Dermis microvascular lymphatic vessel endothelial cell (primary cell): Measurements from ENCODE around the gene APOBEC3B. TPM values are rescaled to one million over a fixed set of nuclear protein-coding genes. Genes with fewer than 3 reads are reported as not detected.
"Not testable (repeated sequence)": the region's sequence is repeated elsewhere in the genome, so short reads cannot be mapped to it uniquely, and the experiment has no call there.

Experiments
- DNase-seq, 2 donors: peaks; one replicate each; pipeline versions ENCODE4 v3.0.0 to v3.0.0-alpha.2; 2010; ENCODE audit warnings: low read depth in 2 of 2
- total RNA-seq: library from RNA; depleted of rRNA; stranded (reverse); fragments of >200 nt; gene quantifications from 2 replicates; pipeline ENCODE4 v1.2.1, GENCODE V29; 2014

Gene APOBEC3B
- total RNA-seq, 1 donor from 2014 or later = 1.3 TPM

- no peak for DNase-seq
Observed at GRCh38 chr22:39030705-39031104, 48.6 kb downstream of the APOBEC3B start.

- DNase-seq = not testable (repeated sequence)
Observed at GRCh38 chr22:39031434-39032295, 49.5 kb downstream of the APOBEC3B start.

- DNase-seq = not testable (repeated sequence)
Observed at GRCh38 chr22:39037071-39037470, 54.9 kb downstream of the APOBEC3B start.

- no peak for DNase-seq
Observed at GRCh38 chr22:39039306-39040126, 57.4 kb downstream of the APOBEC3B start.

GRCh38 chr22:39040155-39040537 is 58.0 kb downstream of the APOBEC3B start:
- not testable (repeated sequence) for DNase-seq

GRCh38 chr22:39040538-39041296 is 58.6 kb downstream of the APOBEC3B start, which contains the start of gene APOBEC3F:
TSS of gene APOBEC3F (plus strand) at chr22:39040864. CDS start at chr22:39040961, 97 bp downstream.
- DNase-seq = peak in 1 of 2 donors; percentile 28

GRCh38 chr22:39041908-39042307 is 59.8 kb downstream of the APOBEC3B start:
- DNase-seq = no peak

Other genes with a start within 250 kb of the APOBEC3B start
- gene SUN2, start 226.3 kb upstream of the APOBEC3B start, total RNA-seq = 108 and 123 TPM in 2 replicates
- gene DNAL4, start 188.2 kb upstream of the APOBEC3B start, total RNA-seq = 11.8 and 16.2 TPM in 2 replicates
- 0.13 TPM in 2 replicates for gene NPTXR, start 138.3 kb upstream of the APOBEC3B start, total RNA-seq
- 13.4 and 15.7 TPM in 2 replicates for gene CBX6, start 110.1 kb upstream of the APOBEC3B start, total RNA-seq
- gene APOBEC3A, start 24.7 kb upstream of the APOBEC3B start, total RNA-seq = not detected in 2 replicates
- gene APOBEC3C, start 31.9 kb downstream of the APOBEC3B start, total RNA-seq = 0.64 and 0.76 TPM in 2 replicates
- gene APOBEC3D, start 38.8 kb downstream of the APOBEC3B start, total RNA-seq = 0.39 and 0.51 TPM in 2 replicates
- 3.4 and 4.4 TPM in 2 replicates for gene APOBEC3F, start 58.5 kb downstream of the APOBEC3B start, total RNA-seq
- 3.1 and 6.1 TPM in 2 replicates for gene APOBEC3G, start 94.9 kb downstream of the APOBEC3B start, total RNA-seq
- gene APOBEC3H, start 114.9 kb downstream of the APOBEC3B start, total RNA-seq = not detected in 2 replicates
- gene CBX7, start 170.3 kb downstream of the APOBEC3B start, total RNA-seq = 3.0 and 4.4 TPM in 2 replicates